Transverse colon (tissue), 4 donors: ENCODE results near the gene RAB20.

Source experiments
- CTCF ChIP-seq, 5 experiments: fragments of 200-600 bp in 3 of 5; fragments of 450-650 bp in 2 of 5; sonication (generic) in 3 of 5; IDR thresholded peaks; 1 replicate in 2 of 5; 2 replicates in 3 of 5; pipeline ENCODE4 v1.5.1; 2016 to 2017; ENCODE audit warnings: antibody characterized with exemption in 5 of 5, inconsistent platforms in 3 of 5, mild to moderate bottlenecking in 2 of 5, moderate library complexity in 1 of 5
- EP300 ChIP-seq: sonication (generic); formaldehyde crosslinking; IDR thresholded peaks from one replicate; pipeline ENCODE4 v1.6.1; 2017; ENCODE audit warnings: antibody characterized with exemption, low read depth
- POLR2A ChIP-seq: fragments of 450-650 bp; IDR thresholded peaks from one replicate; pipeline ENCODE4 v1.6.1; 2016; ENCODE audit warnings: antibody characterized with exemption, mild to moderate bottlenecking, moderate library complexity
- POLR2AphosphoS5 ChIP-seq, 3 donors: sonication (generic); formaldehyde crosslinking; IDR thresholded peaks; one replicate each; pipeline ENCODE4 v1.6.1; 2016; ENCODE audit warnings: antibody characterized with exemption in 3 of 3

- TF ChIP-seq POLR2A (no peak), CTCF (IDR thresholded peaks at IDR 0.05) (no peak), POLR2AphosphoS5 (IDR thresholded peaks at IDR 0.05) (no peak), EP300 (no peak)
Observed at GRCh38 chr13:110600261-110600819, 38.8 kb upstream of the RAB20 start.
